Activated CD4-positive, alpha-beta T cell treated with anti-CD3 and anti-CD28 coated beads for 36 hours (primary cell): Measurements from ENCODE around the gene MRPS11. TPM values are rescaled to one million over a fixed set of nuclear protein-coding genes. Genes with fewer than 3 reads are reported as not detected.
"Not testable (repeated sequence)": the region's sequence is repeated elsewhere in the genome, so short reads cannot be mapped to it uniquely, and the experiment has no call there.

ENCODE experiments used
- ATAC-seq: fragments of 200-7000 bp; cut with Tn5 transposase; one replicate; pipeline ENCODE4 v1.10.0; 2021; ENCODE audit warnings: mild to moderate bottlenecking, moderate library complexity
- CTCF ChIA-PET: fragments of 350-600 bp; sonication (Branson Sonifier 250); formaldehyde crosslinking; loops from one replicate; lab custom pipeline; 2021; ENCODE audit warnings: antibody characterized with exemption; lab: Charles Lee
- POLR2A ChIA-PET: fragments of 350-600 bp; sonication (Branson Sonifier 250); formaldehyde crosslinking; loops from one replicate; lab custom pipeline; 2021; ENCODE audit warnings: antibody characterized with exemption, inconsistent platforms; lab: Charles Lee
- DNase-seq: peaks from one replicate; pipeline ENCODE4 v3.0.0-alpha.2; 2020
- H3K27ac Mint-ChIP-seq: one replicate; pipeline ENCODE4 v1.8.0; 2021; ENCODE audit warnings: mixed read lengths
- H3K27me3 Mint-ChIP-seq: one replicate; pipeline ENCODE4 v1.8.0; 2021; ENCODE audit warnings: mixed read lengths
- H3K36me3 Mint-ChIP-seq: one replicate; pipeline ENCODE4 v1.8.0; 2021; ENCODE audit warnings: low read depth, mixed read lengths
- H3K4me1 Mint-ChIP-seq: one replicate; pipeline ENCODE4 v1.8.0; 2021; ENCODE audit warnings: mixed read lengths
- H3K4me3 Mint-ChIP-seq: one replicate; pipeline ENCODE4 v1.8.0; 2021; ENCODE audit warnings: mild to moderate bottlenecking, moderate library complexity, mixed read lengths
- H3K9me3 Mint-ChIP-seq: one replicate; pipeline ENCODE4 v1.8.0; 2021; ENCODE audit warnings: low read depth, mixed read lengths
- intact Hi-C, 2 experiments: fragments of 100-400 bp; cut with DNase I in 1 of 2; cut with micrococcal nuclease in 1 of 2; formaldehyde crosslinking; loops; one replicate each; pipeline versions ENCODE4 v1.14.2 to v1.15.1; 2022 to 2024; cut with DNase I, micrococcal nuclease
- total RNA-seq, 2 experiments: library from RNA; stranded (reverse); gene quantifications; one replicate each; pipeline ENCODE4 v1.2.3, GENCODE V29; 2021

The MRPS11 gene
- total RNA-seq, 2 experiments from 2014 or later, result 58.3 to 67.1 TPM

DNA sequence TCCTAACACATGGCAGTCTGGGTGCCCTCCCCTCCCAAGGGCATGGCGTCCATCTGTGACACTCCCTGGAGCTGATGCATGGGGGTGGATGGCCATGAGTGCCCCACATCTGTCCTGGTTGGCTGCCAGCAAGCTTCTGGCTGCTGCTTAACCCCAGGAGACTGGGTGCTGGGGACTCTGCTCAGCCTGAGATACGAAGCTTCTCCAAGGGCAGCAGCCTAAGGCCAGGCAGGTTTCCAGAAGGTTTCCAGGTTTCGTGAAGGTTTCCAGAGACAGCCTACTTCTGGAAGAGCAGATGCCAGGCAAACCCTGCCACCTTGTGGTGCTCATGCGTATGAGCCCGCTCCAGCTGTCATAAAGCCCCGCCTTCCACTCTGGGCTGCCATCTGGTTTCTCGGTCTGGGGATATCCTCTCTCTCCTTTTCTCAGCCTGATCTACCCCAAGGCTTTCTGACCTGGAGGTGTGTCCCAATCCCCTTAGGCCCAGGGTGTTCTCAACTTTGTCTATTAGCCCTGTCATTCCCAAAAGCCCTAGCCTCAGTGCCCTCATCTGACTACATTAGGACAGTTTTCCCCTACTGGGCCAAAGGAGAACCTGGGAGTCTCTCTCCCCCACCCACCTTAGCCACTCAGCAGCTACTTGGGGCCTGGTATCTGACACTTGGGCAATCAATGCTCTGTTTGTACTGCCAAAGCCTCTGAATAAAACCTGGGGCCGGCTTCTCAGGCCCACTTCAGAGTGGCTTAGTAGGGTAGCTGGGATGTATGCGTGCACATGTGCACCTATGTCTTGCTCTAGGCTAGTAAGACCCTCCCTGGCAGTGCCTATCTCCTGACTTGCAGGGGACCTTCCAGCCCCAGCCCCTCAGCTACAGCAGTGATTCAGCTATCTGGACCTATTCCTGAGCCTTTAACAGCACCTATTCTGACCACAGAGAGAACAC is 12.4 kb upstream of the MRPS11 start:
- ChIA-PET CTCF (interaction anchor here (0.6 to 11.6 kb wide), 20 partner anchors 8 to 457 kb away, joined by 3 to 94 read pairs (median 4); partner anchors contain the start of genes MRPL46 and MRPS11), POLR2A (no interaction called here)
- Mint-ChIP-seq H3K36me3 (peaks cover 17% of the 10 kb centered on the region), H3K27ac (no peak overlapping the region), H3K27me3 (no peaks in the 10 kb centered on the region), H3K4me3 (no peak overlapping the region), H3K9me3 (no peaks in the 10 kb centered on the region), H3K4me1 (peaks cover 5% of the 10 kb centered on the region)
- ATAC-seq (peak; percentile 91), DNase-seq (peak; percentile 73)
- intact Hi-C loops, result loop anchor here in 1 of 2 experiments (1.0 to 5.0 kb wide), 3 partner anchors 123 to 211 kb away; partner anchors contain the start of gene NTRK3

DNA sequence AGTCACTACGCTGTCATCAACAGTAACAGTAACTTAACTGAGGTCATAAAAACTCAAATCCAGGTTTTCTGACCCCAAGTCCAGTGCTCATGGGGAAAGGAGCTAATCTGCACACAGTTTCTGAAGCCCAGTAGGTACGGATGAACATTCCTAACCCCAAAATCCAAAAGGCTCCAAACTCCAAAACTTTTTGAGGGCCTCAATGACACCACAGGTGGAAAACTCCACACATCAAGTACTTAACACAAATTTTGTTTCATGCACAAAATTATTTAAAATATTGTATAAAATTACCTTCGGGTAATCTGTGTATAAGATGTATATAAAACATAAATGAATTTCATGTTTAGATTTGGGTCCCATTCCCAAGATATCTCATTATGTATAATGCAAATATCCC is 10.8 kb upstream of the MRPS11 start:
- Mint-ChIP-seq H3K9me3 (no peaks in the 10 kb centered on the region), H3K4me1 (peaks cover 5% of the 10 kb centered on the region), H3K4me3 (no peak overlapping the region), H3K27me3 (no peaks in the 10 kb centered on the region), H3K27ac (no peak overlapping the region), H3K36me3 (peaks cover 26% of the 10 kb centered on the region)
- ChIA-PET POLR2A (no interaction called here), CTCF (interaction anchor here (0.8 to 11.6 kb wide), 6 partner anchors 9 to 210 kb away, joined by 3 to 94 read pairs (median 4); partner anchors contain the start of genes MRPL46 and MRPS11)
- DNase-seq, result no peak
- intact Hi-C loops, result no loop called here
- ATAC-seq, result no peak

DNA sequence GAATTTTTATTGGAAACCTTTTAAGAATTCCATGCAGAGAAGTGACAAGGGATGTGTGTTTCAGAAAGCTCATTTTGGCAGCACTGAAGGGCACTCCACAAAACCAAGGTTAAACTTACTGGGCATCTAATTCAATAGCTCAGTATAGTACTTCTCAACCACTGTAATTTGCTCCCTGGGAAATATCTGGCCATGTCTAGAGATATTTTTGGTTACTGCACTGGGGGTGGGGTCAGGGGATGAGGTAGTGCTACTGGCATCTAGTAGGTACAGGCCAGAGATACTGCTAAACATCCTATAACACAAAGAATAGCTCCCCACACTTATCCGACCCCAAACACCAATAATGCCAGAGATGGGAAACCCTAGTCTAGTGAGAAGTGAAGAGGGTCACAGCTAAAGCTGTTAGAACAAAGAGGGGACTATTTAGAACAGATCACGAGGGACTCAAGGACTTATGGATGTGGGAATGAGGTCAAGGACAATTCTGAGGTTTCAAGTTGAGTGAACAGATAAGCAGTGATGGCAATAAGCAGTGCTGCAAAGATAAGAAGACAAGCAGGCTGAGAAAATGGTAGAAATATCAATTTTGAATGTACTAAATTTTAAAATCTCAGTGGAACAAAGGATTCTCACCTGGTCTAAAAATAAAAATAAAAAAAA is 3.5 kb upstream of the MRPS11 start:
- POLR2A ChIA-PET, result no interaction called here
- H3K4me3 Mint-ChIP-seq, result no peak overlapping the region
- no peaks in the 10 kb centered on the region for H3K9me3 Mint-ChIP-seq
- no peaks in the 10 kb centered on the region for H3K27me3 Mint-ChIP-seq
- intact Hi-C loops, result no loop called here
- peaks cover 46% of the 10 kb centered on the region for H3K36me3 Mint-ChIP-seq
- H3K27ac Mint-ChIP-seq, result no peak overlapping the region
- no peak for DNase-seq
- CTCF ChIA-PET, result interaction anchor here (0.6 to 2.0 kb wide), 3 partner anchors 9 to 68 kb away, joined by 3 to 12 read pairs (median 6); no protein-coding TSS in a partner anchor
- no peak for ATAC-seq
- peaks cover 19% of the 10 kb centered on the region for H3K4me1 Mint-ChIP-seq

DNA sequence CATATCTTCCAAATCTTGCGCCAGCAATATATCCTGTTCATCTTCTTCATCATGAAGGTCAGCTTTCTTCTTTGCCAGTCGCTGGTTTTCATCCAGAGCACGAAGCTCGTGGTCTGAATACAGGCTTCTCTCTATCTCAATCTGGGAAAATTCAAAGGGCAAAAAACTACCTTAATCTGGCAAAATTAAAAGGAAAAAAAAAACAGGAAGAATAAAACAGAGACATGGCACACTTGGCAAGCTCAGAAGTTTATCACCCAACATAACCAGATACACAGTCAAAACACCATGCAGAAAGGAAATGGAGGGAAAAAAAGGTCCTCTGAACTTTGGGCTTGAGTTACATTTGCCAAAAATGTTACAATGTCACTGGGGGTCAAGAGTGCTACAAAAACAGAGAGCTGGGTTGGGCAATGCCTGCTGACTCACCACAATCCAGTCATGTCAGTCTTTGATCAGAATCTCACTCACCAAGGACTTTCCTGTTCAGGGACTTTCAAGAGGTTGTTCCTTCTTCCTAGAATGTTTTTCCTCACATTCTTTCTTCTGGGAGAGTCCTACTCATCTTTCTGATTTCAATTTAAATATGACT is 1.8 kb upstream of the MRPS11 start:
- ChIA-PET CTCF (interaction anchor here (0.7 to 3.5 kb wide), 5 partner anchors 11 to 173 kb away, joined by 3 to 16 read pairs (median 4); partner anchors contain the start of gene ISG20), POLR2A (interaction anchor here (0.6 kb wide), 1 partner anchor 165 kb away, joined by 6 read pairs; no protein-coding TSS in a partner anchor)
- Mint-ChIP-seq H3K27ac (peak overlapping the region; percentile 98), H3K36me3 (peaks cover 32% of the 10 kb centered on the region), H3K9me3 (no peaks in the 10 kb centered on the region), H3K4me3 (peak overlapping the region; percentile 86), H3K4me1 (peaks cover 19% of the 10 kb centered on the region), H3K27me3 (no peaks in the 10 kb centered on the region)
- DNase-seq (peak; percentile 58), ATAC-seq (peak; percentile 38)
- intact Hi-C loops, result loop anchor here (1.0 to 2.0 kb wide), 3 partner anchors 45 to 199 kb away; no protein-coding TSS in a partner anchor

DNA sequence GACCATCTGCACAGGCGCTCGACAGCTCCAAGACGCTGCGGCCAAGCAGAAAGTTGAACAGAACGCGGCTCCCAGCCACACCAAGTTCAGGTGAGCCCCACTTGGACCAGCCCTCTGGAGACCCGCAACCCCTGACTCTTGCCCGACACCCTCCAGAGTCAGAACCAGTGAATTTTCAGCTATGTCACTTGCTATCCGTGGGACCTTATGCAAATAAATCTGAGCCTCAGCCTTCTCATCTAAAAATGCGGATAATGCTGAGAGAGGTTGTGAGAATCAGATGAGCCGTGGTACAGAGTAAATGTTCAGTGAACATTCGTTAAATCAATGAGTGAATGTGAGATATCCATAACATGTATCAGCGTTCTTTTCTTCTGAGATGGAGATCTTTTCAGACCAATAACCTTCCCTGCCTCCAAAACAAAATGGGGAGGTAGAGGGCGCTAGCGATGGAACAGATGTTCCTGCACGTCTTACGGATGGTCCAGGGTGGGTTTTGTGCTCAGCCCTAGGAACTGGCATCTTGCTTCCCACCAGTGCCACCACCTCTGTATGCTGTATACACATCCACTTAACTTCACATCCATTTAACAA is 524 bp downstream of the MRPS11 start:
- intact Hi-C loops, result loop anchor here (1.0 to 2.0 kb wide), 4 partner anchors 78 to 197 kb away; partner anchors contain the start of genes DET1 (in 2 of the 2) and AEN (in 1 of the 2)
- peaks cover 29% of the 10 kb centered on the region for H3K4me1 Mint-ChIP-seq
- POLR2A ChIA-PET, result interaction anchor here (0.9 to 1.5 kb wide), 6 partner anchors 10 to 196 kb away, joined by 3 to 5 read pairs (median 3); partner anchors contain the start of gene ISG20
- ATAC-seq (no peak), DNase-seq (peak; percentile 52)
- no peaks in the 10 kb centered on the region for H3K27me3 Mint-ChIP-seq
- peak overlapping the region; percentile 86 for H3K4me3 Mint-ChIP-seq
- H3K9me3 Mint-ChIP-seq, result no peaks in the 10 kb centered on the region
- CTCF ChIA-PET, result interaction anchor here (0.6 to 3.5 kb wide), 6 partner anchors 10 to 650 kb away, joined by 3 to 16 read pairs (median 3); no protein-coding TSS in a partner anchor
- H3K27ac Mint-ChIP-seq, result peak overlapping the region; percentile 98
- H3K36me3 Mint-ChIP-seq, result peaks cover 29% of the 10 kb centered on the region

DNA sequence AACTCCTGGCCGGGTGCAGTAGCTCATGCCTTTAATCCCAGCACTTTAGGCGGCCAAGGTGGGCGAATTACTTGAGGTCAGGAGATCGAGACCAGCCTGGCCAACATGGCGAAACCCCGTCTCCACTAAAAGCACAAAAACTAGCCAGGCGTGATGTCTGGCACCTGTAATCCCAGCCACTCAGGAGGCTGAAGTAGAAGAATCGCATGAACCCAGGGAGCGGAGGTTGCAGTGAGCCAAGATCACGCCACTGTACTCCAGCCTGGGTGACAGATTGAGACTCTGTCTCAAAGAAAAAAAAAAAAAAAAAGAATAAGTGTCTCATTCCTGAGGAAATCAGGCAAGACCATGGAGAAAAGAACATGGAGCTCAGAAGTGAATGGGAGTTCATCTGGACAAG is 1.2 kb downstream of the MRPS11 start:
- POLR2A ChIA-PET, intact Hi-C loops, H3K27me3 Mint-ChIP-seq, H3K9me3 Mint-ChIP-seq, DNase-seq, ATAC-seq: not testable (repeated sequence)
- peaks cover 22% of the 10 kb centered on the region for H3K36me3 Mint-ChIP-seq
- H3K27ac Mint-ChIP-seq, result peak overlapping the region; percentile 98
- CTCF ChIA-PET, result interaction anchor here (0.6 to 1.4 kb wide), 2 partner anchors 11 to 143 kb away, joined by 3 read pairs; no protein-coding TSS in a partner anchor
- peaks cover 29% of the 10 kb centered on the region for H3K4me1 Mint-ChIP-seq
- H3K4me3 Mint-ChIP-seq, result peak overlapping the region; percentile 86

DNA sequence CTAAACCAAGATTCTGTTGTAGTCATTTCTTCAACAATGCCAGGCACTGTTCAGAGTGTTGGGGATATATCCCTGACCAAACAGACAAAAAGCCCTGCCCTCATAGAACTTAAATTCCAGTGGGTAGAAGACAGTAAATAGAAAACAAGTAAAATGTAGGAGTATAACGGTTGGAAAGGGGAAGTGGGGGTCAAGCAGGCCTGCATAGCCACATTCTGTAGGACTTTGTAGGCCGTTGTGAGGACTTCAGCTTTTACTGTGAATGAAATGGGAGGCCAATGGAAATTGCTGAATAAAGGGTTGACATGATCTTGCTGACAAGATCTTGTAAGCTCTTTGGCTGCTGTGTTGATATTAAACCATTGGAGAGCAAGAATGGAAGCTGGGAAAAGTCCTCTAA is 1.8 kb downstream of the MRPS11 start:
- H3K4me1 Mint-ChIP-seq, result peaks cover 27% of the 10 kb centered on the region
- CTCF ChIA-PET, result interaction anchor here (0.5 to 1.4 kb wide), 5 partner anchors 11 to 268 kb away, joined by 3 read pairs; no protein-coding TSS in a partner anchor

DNA sequence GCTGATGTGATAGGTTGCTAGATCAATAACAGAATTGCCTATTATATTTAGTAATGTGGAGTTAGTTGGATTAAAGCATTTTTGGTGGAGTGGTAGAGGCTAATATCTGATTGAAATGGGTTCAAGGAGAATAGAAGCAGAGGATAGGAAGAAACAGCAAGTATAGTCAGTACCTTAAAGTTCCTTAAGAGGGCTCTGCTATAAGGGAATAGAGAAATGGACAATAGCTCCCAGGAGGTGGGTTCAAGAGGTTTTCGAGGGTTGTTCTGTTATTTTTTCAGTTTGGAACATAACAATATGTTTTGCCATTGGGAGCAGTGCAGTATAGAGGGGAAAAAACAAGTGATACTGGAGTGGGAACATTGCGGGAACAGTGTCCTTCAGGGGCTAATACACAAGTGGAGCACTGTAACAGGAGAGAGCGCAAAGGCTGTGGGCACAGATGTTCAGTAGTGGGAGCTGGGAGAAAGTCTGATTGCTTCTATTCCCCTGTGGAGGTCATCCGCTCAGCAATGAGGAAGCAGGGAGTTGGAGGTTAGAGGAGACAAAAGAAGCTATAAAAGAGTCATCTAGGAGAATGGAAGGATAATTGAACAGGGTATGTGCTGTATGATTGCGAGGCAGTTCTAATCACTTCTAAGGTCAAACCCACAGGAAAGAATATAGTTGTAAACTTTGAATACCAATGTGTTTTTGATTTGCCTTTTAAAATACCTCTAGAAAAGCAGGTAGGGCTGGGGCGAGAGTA is 3.3 kb downstream of the MRPS11 start:
- Mint-ChIP-seq H3K27me3 (no peaks in the 10 kb centered on the region), H3K4me1 (peaks cover 20% of the 10 kb centered on the region), H3K4me3 (no peak overlapping the region), H3K9me3 (no peaks in the 10 kb centered on the region), H3K36me3 (peaks cover 17% of the 10 kb centered on the region), H3K27ac (no peak overlapping the region)
- ChIA-PET CTCF (interaction anchor here (0.8 to 1.2 kb wide), 7 partner anchors 16 to 408 kb away, joined by 3 to 4 read pairs (median 3); partner anchors contain the start of gene ISG20), POLR2A (no interaction called here)
- DNase-seq, result no peak
- intact Hi-C loops, result loop anchor here in 1 of 2 experiments (10.0 kb wide), 1 partner anchor 424 kb away; the partner anchor contains the start of gene HAPLN3
- no peak for ATAC-seq

More for the DNA sequence above, 1.8 kb downstream of the MRPS11 start:
- POLR2A ChIA-PET, result no interaction called here
- Mint-ChIP-seq H3K4me3 (peak overlapping the region; percentile 86), H3K9me3 (no peaks in the 10 kb centered on the region), H3K27me3 (no peaks in the 10 kb centered on the region), H3K36me3 (peaks cover 18% of the 10 kb centered on the region), H3K27ac (no peak overlapping the region)
- ATAC-seq (no peak), DNase-seq (no peak)
- intact Hi-C loops, result no loop called here

DNA sequence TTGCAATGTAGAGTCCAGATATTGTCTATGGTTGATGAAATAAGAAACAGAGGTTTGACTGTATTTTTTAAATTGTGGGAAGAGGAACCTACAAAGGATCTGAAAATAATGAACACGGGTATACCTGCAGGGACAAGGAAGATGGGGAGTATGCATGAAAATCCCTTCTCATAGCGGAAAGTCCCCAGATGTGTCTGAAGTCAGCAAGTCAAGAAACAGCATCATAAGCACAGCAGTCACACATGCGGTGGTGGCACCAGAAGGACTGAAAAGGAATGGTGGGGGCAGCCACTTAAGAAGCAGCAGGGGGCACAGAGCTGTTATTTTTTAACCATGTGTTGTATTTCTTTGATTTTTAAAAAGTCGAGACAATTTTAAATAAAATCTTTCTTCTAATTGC is 4.7 kb downstream of the MRPS11 start:
- no peaks in the 10 kb centered on the region for H3K9me3 Mint-ChIP-seq
- peak overlapping the region; percentile 67 for H3K27ac Mint-ChIP-seq
- H3K4me3 Mint-ChIP-seq, result no peak overlapping the region
- DNase-seq (peak; percentile 14), ATAC-seq (peak; percentile 20)
- peaks cover 10% of the 10 kb centered on the region for H3K4me1 Mint-ChIP-seq
- ChIA-PET POLR2A (no interaction called here), CTCF (no interaction called here)
- intact Hi-C loops, result loop anchor here in 1 of 2 experiments (10.0 kb wide), 1 partner anchor 423 kb away; the partner anchor contains the start of gene HAPLN3
- H3K36me3 Mint-ChIP-seq, result peaks cover 28% of the 10 kb centered on the region
- H3K27me3 Mint-ChIP-seq, result no peaks in the 10 kb centered on the region
